WERI-Rb-1 (cell line): ENCODE data around the gene BYSL.

Experiments
- DNase-seq: peaks from one replicate; pipeline ENCODE4 v3.0.0-alpha.2; 2020
- H3K27ac ChIP-seq: fragments of 250-450 bp; sonication (Bioruptor Pico); 2 replicates; pipeline ENCODE4 v1.5.1; 2020; ENCODE audit warnings: mild to moderate bottlenecking, moderate library complexity
- H3K27me3 ChIP-seq: fragments of 250-450 bp; sonication (Bioruptor Pico); 2 replicates; pipeline ENCODE4 v1.5.1; 2021; ENCODE audit warnings: mild to moderate bottlenecking, low read depth, moderate library complexity; ENCODE audit not compliant: insufficient read depth, severe bottlenecking
- H3K36me3 ChIP-seq: fragments of 250-450 bp; sonication (Bioruptor Pico); 2 replicates; pipeline ENCODE4 v1.5.1; 2020; ENCODE audit warnings: mild to moderate bottlenecking, moderate library complexity
- H3K4me3 ChIP-seq: 2 replicates; pipeline ENCODE4 v1.5.1; 2011; ENCODE audit warnings: low read depth, mild to moderate bottlenecking, control low read depth, low read length
- H3K9me3 ChIP-seq: fragments of 250-450 bp; sonication (Bioruptor Pico); 2 replicates; pipeline ENCODE4 v1.5.1; 2021; ENCODE audit warnings: mild to moderate bottlenecking, moderate library complexity; ENCODE audit not compliant: severe bottlenecking
- CTCF ChIP-seq: IDR thresholded peaks from 2 replicates; pipeline ENCODE4 v1.5.1; 2011; ENCODE audit warnings: low read depth, mild to moderate bottlenecking, control low read depth, inconsistent platforms, low read length

BYSL gene

GRCh38 chr6:41964201-41964887 lies 43.0 kb downstream of the BYSL start:
- peak; percentile 38 for DNase-seq
- peak; percentile 21; the same call in 1 of the 2 replicates for TF ChIP-seq CTCF
- no peak overlapping the region for H3K27ac ChIP-seq
- no peaks in the 10 kb centered on the region for H3K27me3 ChIP-seq
- no peaks in the 10 kb centered on the region for H3K36me3 ChIP-seq
- no peak overlapping the region for H3K4me3 ChIP-seq
- no peaks in the 10 kb centered on the region for H3K9me3 ChIP-seq

GRCh38 chr6:41965429-41966213 lies 44.3 kb downstream of the BYSL start:
- DNase-seq: no peak
- H3K27ac ChIP-seq: no peak overlapping the region
- no peaks in the 10 kb centered on the region for H3K9me3 ChIP-seq
- no peak for TF ChIP-seq CTCF
- H3K36me3 ChIP-seq: no peaks in the 10 kb centered on the region
- no peaks in the 10 kb centered on the region for H3K27me3 ChIP-seq
- no peak overlapping the region for H3K4me3 ChIP-seq

GRCh38 chr6:41966214-41966920 lies 45.1 kb downstream of the BYSL start:
- TF ChIP-seq CTCF: no peak
- Histone ChIP-seq H3K27me3 (no peaks in the 10 kb centered on the region), H3K9me3 (no peaks in the 10 kb centered on the region), H3K27ac (no peak overlapping the region), H3K4me3 (no peak overlapping the region), H3K36me3 (no peaks in the 10 kb centered on the region)
- no peak for DNase-seq

- DNase-seq: no peak
- Histone ChIP-seq H3K4me3 (no peak overlapping the region), H3K36me3 (no peaks in the 10 kb centered on the region), H3K27me3 (no peaks in the 10 kb centered on the region), H3K9me3 (no peaks in the 10 kb centered on the region), H3K27ac (no peak overlapping the region)
- no peak for TF ChIP-seq CTCF
Observed at GRCh38 chr6:41966961-41967311, 45.6 kb downstream of the BYSL start.

GRCh38 chr6:41967312-41968287 lies 46.3 kb downstream of the BYSL start:
- Histone ChIP-seq H3K27me3 (no peaks in the 10 kb centered on the region), H3K4me3 (no peak overlapping the region), H3K27ac (no peak overlapping the region), H3K36me3 (no peaks in the 10 kb centered on the region), H3K9me3 (no peaks in the 10 kb centered on the region)
- DNase-seq: no peak
- TF ChIP-seq CTCF: no peak
